Neural cell (in vitro differentiated cells): ENCODE data around the gene SPAG16.

Source experiments
- CTCF ChIP-seq: fragments of 450-650 bp; IDR thresholded peaks from 2 replicates; pipeline ENCODE4 v1.5.1; 2014; ENCODE audit warnings: antibody characterized with exemption, mild to moderate bottlenecking, moderate library complexity; ENCODE audit not compliant: poor library complexity, severe bottlenecking
- EP300 ChIP-seq: fragments of 450-650 bp; conservative IDR thresholded peaks from 2 replicates; pipeline ENCODE4 v1.6.1; 2014; ENCODE audit warnings: antibody characterized with exemption, mild to moderate bottlenecking, moderate library complexity; ENCODE audit not compliant: poor library complexity, severe bottlenecking
- EZH2 ChIP-seq: fragments of 200-600, 300-800 bp; shearing (Covaris generic), sonication (generic); IDR thresholded peaks from 2 replicates; pipeline ENCODE4 v1.6.1; 2014; ENCODE audit warnings: antibody characterized with exemption, low read length, borderline replicate concordance, mild to moderate bottlenecking; ENCODE audit not compliant: insufficient read depth, poor library complexity, severe bottlenecking
- MXI1 ChIP-seq: fragments of 450-650 bp; conservative IDR thresholded peaks from 2 replicates; pipeline ENCODE4 v1.6.1; 2014; ENCODE audit warnings: antibody characterized with exemption, mild to moderate bottlenecking; ENCODE audit not compliant: poor library complexity, severe bottlenecking
- RAD21 ChIP-seq: fragments of 450-650 bp; conservative IDR thresholded peaks from 2 replicates; pipeline ENCODE4 v1.6.1; 2014; ENCODE audit warnings: antibody characterized with exemption, mild to moderate bottlenecking, moderate library complexity
- REST ChIP-seq: IDR thresholded peaks from 2 replicates; pipeline ENCODE4 v1.6.1; 2012; ENCODE audit warnings: borderline replicate concordance
- SMC3 ChIP-seq: fragments of 450-650 bp; conservative IDR thresholded peaks from 2 replicates; pipeline ENCODE4 v1.6.1; 2014; ENCODE audit warnings: antibody characterized with exemption, mild to moderate bottlenecking, moderate library complexity; ENCODE audit not compliant: poor library complexity
- TAF1 ChIP-seq: IDR thresholded peaks from 2 replicates; pipeline ENCODE4 v1.6.1; 2012; ENCODE audit warnings: low read depth

- TF ChIP-seq CTCF (no peak), EP300 (no peak), RAD21 (no peak), MXI1 (no peak), TAF1 (no peak), SMC3 (no peak), REST (no peak), EZH2 (no peak)
Observed at GRCh38 chr2:214098811-214099210, 814.5 kb downstream of the SPAG16 start.
